H1 (cell line): ENCODE measurements around the gene CIT. TPM values are rescaled to one million over a fixed set of nuclear protein-coding genes. Genes with fewer than 3 reads are reported as not detected.

Experiments used
- ATF3 ChIP-seq: IDR thresholded peaks from 2 replicates; pipeline ENCODE4 v1.6.1; 2011; ENCODE audit warnings: low read depth, mild to moderate bottlenecking, low read length; ENCODE audit not compliant: insufficient read depth
- CBX5 ChIP-seq: fragments of 300-800, 300-1000 bp; sonication (generic); IDR thresholded peaks from 2 replicates; pipeline ENCODE4 v1.7.1; 2016; ENCODE audit warnings: antibody characterized with exemption, low read length, low read depth
- CEBPB ChIP-seq: IDR thresholded peaks from 2 replicates; pipeline ENCODE4 v1.6.1; 2012; ENCODE audit warnings: low read depth, low read length
- GABPA ChIP-seq: IDR thresholded peaks from 2 replicates; pipeline ENCODE4 v1.6.1; 2011; ENCODE audit warnings: mild to moderate bottlenecking, low read length, moderate library complexity, borderline replicate concordance; ENCODE audit not compliant: insufficient read depth
- HDAC2 ChIP-seq, 2 experiments: fragments of 300-600 bp in 1 of 2; sonication (generic) in 1 of 2; IDR thresholded peaks; 2 replicates each; pipeline ENCODE4 v1.6.1; 2011 to 2012; ENCODE audit warnings: low read depth in 2 of 2, low read length in 2 of 2, mild to moderate bottlenecking in 2 of 2, moderate library complexity in 2 of 2, borderline replicate concordance in 1 of 2, inconsistent platforms in 1 of 2
- KDM5A ChIP-seq: fragments of 200-600 bp; IDR thresholded peaks from 2 replicates; pipeline ENCODE4 v1.7.1; 2012; ENCODE audit warnings: mild to moderate bottlenecking, low read length, inconsistent platforms, mixed read lengths
- MAX ChIP-seq: IDR thresholded peaks from 2 replicates; pipeline ENCODE4 v1.6.1; 2012; ENCODE audit warnings: inconsistent platforms
- SAP30 ChIP-seq: fragments of 300-600 bp; sonication (generic); IDR thresholded peaks from 2 replicates; pipeline ENCODE4 v1.7.1; 2012; ENCODE audit warnings: low read length, moderate library complexity, mild to moderate bottlenecking, inconsistent platforms; ENCODE audit not compliant: insufficient read depth, insufficient replicate concordance
- SIRT6 ChIP-seq: IDR thresholded peaks from one replicate; pipeline ENCODE4 v1.7.1; 2012; ENCODE audit warnings: low read length, inconsistent platforms
- SP2 ChIP-seq: IDR thresholded peaks from 2 replicates; pipeline ENCODE4 v1.6.1; 2012; ENCODE audit warnings: mild to moderate bottlenecking, low read length, inconsistent platforms
- SP4 ChIP-seq: IDR thresholded peaks from 2 replicates; pipeline ENCODE4 v1.6.1; 2012; ENCODE audit warnings: low read length, inconsistent platforms
- polyA plus RNA-seq, 7 experiments: library from polyadenylated mRNA; depleted of rRNA in 3 of 7; stranded (reverse) in 5 of 7; unstranded in 2 of 7; fragments of >200 nt in 5 of 7; fragments of 200-250 nt in 2 of 7; gene quantifications; 1 replicate in 5 of 7; 2 replicates in 1 of 7; 4 replicates in 1 of 7; pipeline versions ENCODE4 v1.2.1 to v1.2.3, GENCODE V29; 2011 to 2013; ENCODE audit warnings: missing spikeins in 2 of 7, mixed read lengths in 2 of 7
- total RNA-seq: library from RNA; stranded (reverse); fragmentation: NEBNext Ultra II Directional; extraction: Animal tissue kit (Norgen Biotek cat#: 25700); gene quantifications from 2 replicates; pipeline ENCODE4 v1.2.1, GENCODE V29; 2021

The CIT gene
- total and polyA plus RNA-seq, 2 of the 8 experiments (the other 6 are each of a cell fraction or from before 2014, with no cell fraction given), result 17.1 to 60.9 TPM

- TF ChIP-seq SP4 (peak; percentile 61; the same call in 1 of the 2 replicates), SP2 (no peak), GABPA (peak; percentile 97), SIRT6 (no peak), CBX5 (no peak), SAP30 (no peak), KDM5A (peak; percentile 56; the same call in 1 of the 2 replicates), MAX (peak; percentile 70), CEBPB (peak; percentile 59; the same call in 1 of the 2 replicates), ATF3 (no peak), HDAC2 (IDR thresholded peaks at IDR 0.05; ENCODE audit: borderline replicate concordance in 1 of 2, low read depth in 2 of 2, low read length in 2 of 2) (no peak)
Observed at GRCh38 chr12:119667577-119668323, 209.4 kb downstream of the CIT start, which contains the start of gene PRKAB1 (continued).
